T-helper 2 cell treated with Interferon-gamma antibody and Interleukin-4, amounts not matched to agents 5 μg/mL and 100 μg/mL, for 36 hours (primary cell): ENCODE measurements around the gene POR.

Source experiments
- DNase-seq: peaks from one replicate; pipeline ENCODE4 v3.0.0; 2021; ENCODE audit warnings: low spot score
- H3K27ac Mint-ChIP-seq: one replicate; pipeline ENCODE4 v1.8.0; 2021; ENCODE audit warnings: mild to moderate bottlenecking, mixed read lengths
- H3K27me3 Mint-ChIP-seq: one replicate; pipeline ENCODE4 v1.8.0; 2021; ENCODE audit warnings: low read depth, mixed read lengths
- H3K36me3 Mint-ChIP-seq: one replicate; pipeline ENCODE4 v1.8.0; 2021; ENCODE audit warnings: low read depth, mixed read lengths
- H3K4me1 Mint-ChIP-seq: one replicate; pipeline ENCODE4 v1.8.0; 2021; ENCODE audit warnings: low read depth, mixed read lengths
- H3K4me3 Mint-ChIP-seq: one replicate; pipeline ENCODE4 v1.8.0; 2022; ENCODE audit warnings: mild to moderate bottlenecking, moderate library complexity, mixed read lengths
- H3K9me3 Mint-ChIP-seq: one replicate; pipeline ENCODE4 v1.8.0; 2021; ENCODE audit warnings: mixed read lengths

The POR gene

DNA sequence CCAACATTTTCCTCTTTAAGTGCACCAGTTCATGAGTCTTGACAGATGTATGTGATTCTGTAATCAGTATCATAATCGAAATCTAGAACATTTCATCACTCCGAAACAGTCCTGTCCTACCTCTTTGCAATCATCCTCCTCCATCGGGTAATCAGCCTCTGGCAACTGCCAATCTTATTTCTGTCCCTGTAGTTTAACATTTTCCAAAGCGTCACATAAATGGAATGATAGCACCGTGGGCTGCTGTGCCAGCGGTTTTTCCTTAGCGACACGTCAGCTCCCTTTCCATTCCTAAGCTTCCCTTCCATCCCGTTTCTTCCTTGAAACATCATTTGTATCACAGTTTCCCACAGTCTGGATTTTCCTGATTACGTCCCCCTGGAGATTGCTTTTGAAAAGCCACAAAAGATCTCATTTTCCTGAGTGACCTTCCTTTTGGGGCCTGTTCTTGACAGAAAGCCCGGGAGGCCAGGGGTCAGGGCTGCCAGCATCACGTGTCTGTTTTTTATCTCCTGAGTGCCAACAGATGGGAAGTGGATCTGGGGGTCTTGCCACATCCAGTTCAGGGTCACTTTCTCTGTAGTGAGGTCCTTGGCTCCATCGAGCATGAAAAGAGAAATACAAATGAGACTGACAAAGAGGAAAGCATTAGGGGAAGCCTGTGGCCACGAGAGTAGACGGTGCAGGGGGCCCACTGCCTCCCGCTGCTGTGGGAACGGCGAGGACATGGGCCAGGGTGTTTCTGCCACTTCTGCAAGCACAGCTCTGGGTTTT lies 47.8 kb downstream of the POR start:
- no peak overlapping the region for H3K4me3 Mint-ChIP-seq
- no peaks in the 10 kb centered on the region for H3K36me3 Mint-ChIP-seq
- no peaks in the 10 kb centered on the region for H3K4me1 Mint-ChIP-seq
- DNase-seq = no peak
- H3K9me3 Mint-ChIP-seq = no peaks in the 10 kb centered on the region
- H3K27me3 Mint-ChIP-seq = no peaks in the 10 kb centered on the region
- peak overlapping the region; percentile 38 for H3K27ac Mint-ChIP-seq

DNA sequence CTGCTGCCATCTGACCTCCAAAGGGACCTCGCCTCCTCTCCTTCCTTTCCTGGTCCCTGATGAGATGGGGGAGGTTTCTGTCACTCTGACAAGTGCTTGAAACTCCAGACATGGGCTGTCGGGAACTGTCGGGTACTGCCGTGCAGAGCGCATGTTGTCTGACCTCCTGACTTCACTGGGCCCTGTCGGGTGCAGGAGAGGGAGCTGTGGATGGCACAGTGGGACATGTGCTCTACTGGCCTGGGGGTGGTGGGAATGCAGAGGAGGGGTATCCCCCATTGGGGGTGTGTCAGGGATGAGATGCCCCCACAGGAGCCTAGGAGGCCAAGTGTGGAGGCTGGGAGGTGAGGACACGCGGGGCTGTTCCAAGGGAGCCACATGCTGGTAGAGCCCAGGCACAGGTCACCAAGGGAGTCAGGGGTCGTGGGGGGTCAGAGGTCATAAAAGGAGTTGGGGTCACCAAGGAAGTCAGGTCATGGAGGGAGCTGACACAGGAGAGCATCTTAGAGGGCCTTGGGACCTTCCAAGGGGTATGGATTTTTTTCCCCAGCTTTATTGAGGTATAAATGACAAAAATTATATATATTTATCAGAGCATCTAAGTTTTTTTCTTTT lies 48.5 kb downstream of the POR start:
- no peak for DNase-seq

DNA sequence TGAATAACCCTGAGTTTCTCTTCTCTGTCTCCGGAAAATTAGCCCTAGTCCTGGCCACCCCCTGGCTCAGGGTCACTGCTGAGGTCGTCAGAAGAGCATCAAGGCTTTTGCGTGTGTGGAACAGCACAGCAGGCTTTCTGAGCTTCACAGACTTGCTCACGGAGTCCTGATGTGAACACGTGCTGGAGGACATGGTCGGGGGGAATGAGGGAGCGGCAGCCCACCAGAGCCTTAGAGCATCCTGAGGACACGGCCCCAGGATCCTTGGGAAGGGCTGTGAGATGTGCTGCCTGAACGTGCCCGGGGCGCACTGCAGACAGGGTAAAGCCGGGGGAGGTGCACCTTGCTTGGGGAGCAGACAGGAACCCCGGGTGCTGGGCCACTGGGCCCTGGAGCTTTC lies 50.7 kb downstream of the POR start:
- H3K4me3 Mint-ChIP-seq = no peak overlapping the region
- no peaks in the 10 kb centered on the region for H3K4me1 Mint-ChIP-seq
- no peaks in the 10 kb centered on the region for H3K9me3 Mint-ChIP-seq
- no peak overlapping the region for H3K27ac Mint-ChIP-seq
- H3K27me3 Mint-ChIP-seq = no peaks in the 10 kb centered on the region
- no peaks in the 10 kb centered on the region for H3K36me3 Mint-ChIP-seq
- DNase-seq = no peak

More for the DNA sequence above, 48.5 kb downstream of the POR start:
- Mint-ChIP-seq H3K9me3 (no peaks in the 10 kb centered on the region), H3K4me3 (no peak overlapping the region), H3K27ac (no peak overlapping the region), H3K4me1 (no peaks in the 10 kb centered on the region), H3K27me3 (no peaks in the 10 kb centered on the region), H3K36me3 (no peaks in the 10 kb centered on the region)

DNA sequence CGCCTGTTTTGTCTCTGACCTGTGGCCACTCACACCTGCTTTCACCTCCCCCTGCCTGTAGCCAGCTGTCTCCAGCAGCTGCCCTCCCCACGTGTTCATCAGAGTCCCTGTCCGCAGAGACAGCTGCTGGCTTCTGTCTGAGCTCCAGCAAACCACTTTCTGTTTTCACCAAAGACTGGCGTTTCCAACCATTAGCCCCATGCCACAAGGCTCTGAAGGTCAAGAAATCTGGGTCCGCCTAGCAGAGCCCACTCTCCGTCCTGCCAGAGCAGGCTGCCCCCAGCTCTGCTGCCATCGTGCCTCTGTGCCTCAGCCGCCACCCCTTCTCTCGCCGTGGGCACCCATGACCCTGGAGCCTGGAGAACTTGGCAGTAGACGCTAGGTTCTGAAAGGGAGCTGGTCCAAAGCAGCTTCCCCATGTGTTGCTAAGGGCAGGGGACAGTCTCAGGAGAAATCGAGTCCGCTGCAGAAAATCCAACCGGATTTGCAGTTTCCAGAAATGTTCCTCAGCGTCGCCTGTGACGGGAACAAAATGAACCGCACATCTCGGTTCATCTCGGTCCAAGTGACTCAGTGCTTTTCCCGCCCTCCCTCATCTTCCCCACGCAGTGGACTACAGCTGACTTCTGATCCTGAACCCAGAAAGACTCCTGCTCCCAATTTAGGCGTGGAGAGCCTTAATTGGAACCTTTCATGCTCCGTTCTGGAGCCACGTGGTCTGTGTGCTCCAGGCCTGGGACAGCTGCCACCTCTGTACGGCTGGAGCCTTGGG lies 51.4 kb downstream of the POR start:
- H3K27ac Mint-ChIP-seq = no peak overlapping the region
- H3K36me3 Mint-ChIP-seq = no peaks in the 10 kb centered on the region
- DNase-seq = no peak
- H3K4me1 Mint-ChIP-seq = no peaks in the 10 kb centered on the region
- no peak overlapping the region for H3K4me3 Mint-ChIP-seq
- no peaks in the 10 kb centered on the region for H3K9me3 Mint-ChIP-seq
- no peaks in the 10 kb centered on the region for H3K27me3 Mint-ChIP-seq

DNA sequence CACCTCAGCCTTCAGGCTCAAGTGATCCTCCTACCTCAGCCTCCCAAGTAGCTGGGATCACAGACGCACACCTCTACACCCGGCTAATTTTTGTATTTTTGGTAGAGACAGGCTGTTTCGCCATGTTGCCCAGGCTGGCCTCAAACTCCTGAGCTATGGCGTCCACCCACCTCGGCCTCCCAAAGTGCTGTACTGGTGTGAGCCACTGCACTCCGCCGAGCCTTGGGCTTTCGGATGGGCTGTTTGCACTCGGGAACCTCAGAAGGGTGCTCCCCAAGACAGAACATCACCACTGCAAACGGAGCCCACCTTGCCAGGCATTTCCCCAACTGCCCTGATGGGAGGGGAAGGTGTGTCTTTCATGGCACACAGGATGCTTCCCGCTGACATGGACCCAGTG lies 52.1 kb downstream of the POR start:
- Mint-ChIP-seq H3K36me3 (no peaks in the 10 kb centered on the region), H3K9me3 (no peaks in the 10 kb centered on the region), H3K4me1 (no peaks in the 10 kb centered on the region), H3K27ac (no peak overlapping the region), H3K27me3 (no peaks in the 10 kb centered on the region), H3K4me3 (no peak overlapping the region)
- DNase-seq = no peak

DNA sequence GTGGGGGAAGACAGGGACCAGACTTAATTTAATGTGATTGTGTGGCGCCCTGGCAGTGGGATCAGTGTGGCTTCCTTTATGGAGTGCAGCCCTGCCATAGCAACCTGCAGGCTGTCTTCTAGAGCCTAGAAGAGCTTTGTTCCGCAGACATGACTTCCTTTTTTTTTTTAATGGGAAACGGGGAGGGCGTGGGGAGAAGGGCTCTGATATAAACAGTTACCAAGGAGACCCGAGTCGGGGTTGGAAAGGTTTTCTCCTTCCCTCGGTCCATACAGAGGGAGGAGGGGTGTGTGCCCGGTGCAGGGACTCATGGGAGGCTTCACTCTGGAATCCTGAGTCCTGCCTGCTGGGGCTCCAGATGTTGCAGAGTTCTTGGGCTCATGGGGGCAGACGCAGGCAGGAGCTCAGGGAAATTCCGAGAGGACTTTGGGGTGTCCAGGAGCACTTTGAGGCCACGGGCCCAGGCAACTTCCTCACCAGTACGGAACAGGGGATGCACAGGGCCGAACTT lies 52.6 kb downstream of the POR start:
- no peaks in the 10 kb centered on the region for H3K9me3 Mint-ChIP-seq
- no peak for DNase-seq
- no peak overlapping the region for H3K4me3 Mint-ChIP-seq
- no peaks in the 10 kb centered on the region for H3K27me3 Mint-ChIP-seq
- no peak overlapping the region for H3K27ac Mint-ChIP-seq
- no peaks in the 10 kb centered on the region for H3K36me3 Mint-ChIP-seq
- no peaks in the 10 kb centered on the region for H3K4me1 Mint-ChIP-seq

DNA sequence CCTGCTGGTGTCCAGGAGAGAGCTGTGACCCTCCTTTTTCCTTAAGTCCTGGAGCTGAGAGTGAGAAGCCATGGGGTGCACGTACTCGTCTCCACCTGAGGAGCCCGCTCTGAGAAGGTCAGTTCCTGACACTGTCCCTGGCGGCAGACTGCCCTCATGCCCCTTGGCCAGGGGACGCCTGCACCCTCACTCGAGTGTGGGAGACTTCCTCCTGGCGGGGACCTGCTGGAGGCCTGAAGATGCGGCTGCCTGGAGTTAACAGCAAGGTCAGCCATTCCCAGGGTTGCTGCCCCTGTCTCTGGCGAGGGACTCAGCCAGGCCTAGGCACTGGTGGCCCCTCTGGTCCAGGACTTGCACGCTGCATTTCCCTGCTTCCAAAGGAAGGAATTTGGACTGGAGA lies 53.1 kb downstream of the POR start:
- H3K4me3 Mint-ChIP-seq = no peak overlapping the region

DNA sequence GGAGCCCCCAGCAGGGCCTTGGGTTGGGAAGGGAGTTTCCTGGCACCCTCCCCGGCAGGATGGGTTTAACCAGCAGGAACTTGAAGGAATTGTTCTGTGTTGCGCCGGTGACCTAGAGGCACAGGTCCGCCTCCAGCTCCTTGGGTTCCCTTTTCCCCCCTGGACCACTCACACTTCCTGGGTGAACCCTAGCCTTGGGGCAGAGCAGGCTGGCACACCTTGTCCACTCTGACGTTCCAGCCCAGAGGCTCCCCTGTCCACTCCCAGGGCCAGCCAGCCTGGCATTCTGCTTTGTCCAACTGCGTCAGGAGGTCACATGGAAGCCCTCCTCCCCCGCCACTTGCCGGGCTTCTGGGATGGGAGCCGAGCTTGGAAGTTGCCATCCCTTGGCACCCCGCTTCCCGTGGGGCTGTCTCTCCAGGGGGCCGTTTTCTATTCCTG lies 53.6 kb downstream of the POR start:
- no peaks in the 10 kb centered on the region for H3K36me3 Mint-ChIP-seq
- no peaks in the 10 kb centered on the region for H3K4me1 Mint-ChIP-seq
- no peaks in the 10 kb centered on the region for H3K27me3 Mint-ChIP-seq
- no peaks in the 10 kb centered on the region for H3K9me3 Mint-ChIP-seq
- H3K27ac Mint-ChIP-seq = no peak overlapping the region
- DNase-seq = no peak
- H3K4me3 Mint-ChIP-seq = no peak overlapping the region

More for the DNA sequence above, 53.1 kb downstream of the POR start:
- Mint-ChIP-seq H3K36me3 (no peaks in the 10 kb centered on the region), H3K27me3 (no peaks in the 10 kb centered on the region), H3K27ac (no peak overlapping the region), H3K4me1 (no peaks in the 10 kb centered on the region), H3K9me3 (no peaks in the 10 kb centered on the region)
- DNase-seq = no peak

DNA sequence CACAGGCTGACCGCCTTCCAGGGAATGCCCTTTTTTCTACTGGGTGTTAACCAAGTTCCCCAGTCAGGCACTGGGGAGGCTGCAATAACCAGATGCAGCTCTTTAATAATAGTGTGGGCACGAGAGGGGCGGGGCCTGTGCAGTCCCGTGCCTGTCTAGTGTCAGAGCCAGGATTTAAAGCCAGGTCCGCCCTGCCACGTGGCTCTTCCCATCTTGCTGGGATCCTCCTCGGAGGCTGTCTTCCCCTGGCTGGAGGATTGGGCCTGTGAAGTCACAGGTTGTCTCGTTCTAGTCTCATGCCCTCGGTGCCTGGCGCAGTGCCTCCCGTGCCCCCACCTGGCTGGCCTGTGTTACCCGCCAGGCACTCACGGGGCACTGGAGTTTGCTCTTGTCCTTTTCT lies 54.2 kb downstream of the POR start:
- Mint-ChIP-seq H3K9me3 (no peaks in the 10 kb centered on the region), H3K27me3 (no peaks in the 10 kb centered on the region), H3K4me1 (no peaks in the 10 kb centered on the region), H3K27ac (no peak overlapping the region), H3K4me3 (no peak overlapping the region), H3K36me3 (peaks cover 6% of the 10 kb centered on the region)
- no peak for DNase-seq

DNA sequence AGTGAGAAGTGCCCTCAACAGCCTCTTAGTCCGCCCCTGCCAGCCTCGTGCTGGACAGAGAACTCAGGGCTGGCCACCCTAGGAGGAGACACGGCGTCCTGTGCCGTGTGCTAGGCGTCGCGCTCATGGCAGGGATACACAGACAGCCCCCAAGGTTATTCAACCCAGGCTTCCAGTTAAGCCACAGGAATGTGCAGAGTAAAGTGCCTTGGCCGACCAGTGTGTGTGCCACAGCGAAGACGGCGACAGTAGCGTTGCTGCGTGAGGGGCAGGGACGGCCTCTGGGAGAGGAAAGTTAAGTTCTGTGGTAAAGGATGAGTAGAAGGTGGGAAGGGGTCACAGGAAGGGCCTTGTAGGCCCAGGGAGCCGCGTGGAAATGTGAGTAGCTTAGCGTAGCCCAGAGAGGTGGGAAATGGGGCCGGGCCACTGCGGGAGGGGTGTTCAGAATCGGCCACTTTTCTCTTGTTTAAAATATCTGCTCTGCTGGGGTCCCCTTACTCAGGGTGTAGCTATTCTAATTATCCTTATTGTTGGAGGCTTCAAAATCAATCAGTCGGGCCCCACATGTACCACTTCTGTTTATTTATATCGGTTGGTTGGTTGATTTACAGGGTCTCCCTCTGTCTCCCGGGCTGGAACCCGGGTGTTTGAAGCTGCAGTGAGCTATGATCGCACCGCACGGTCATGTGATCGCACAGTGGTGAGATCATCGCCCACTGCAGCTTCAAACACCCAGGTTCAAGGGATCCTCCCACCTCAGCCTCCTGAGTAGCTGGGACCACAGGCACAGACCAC lies 54.9 kb downstream of the POR start:
- Mint-ChIP-seq H3K27me3 (no peaks in the 10 kb centered on the region), H3K4me3 (no peak overlapping the region), H3K36me3 (peaks cover 9% of the 10 kb centered on the region), H3K27ac (no peak overlapping the region), H3K4me1 (no peaks in the 10 kb centered on the region), H3K9me3 (no peaks in the 10 kb centered on the region)
- no peak for DNase-seq

DNA sequence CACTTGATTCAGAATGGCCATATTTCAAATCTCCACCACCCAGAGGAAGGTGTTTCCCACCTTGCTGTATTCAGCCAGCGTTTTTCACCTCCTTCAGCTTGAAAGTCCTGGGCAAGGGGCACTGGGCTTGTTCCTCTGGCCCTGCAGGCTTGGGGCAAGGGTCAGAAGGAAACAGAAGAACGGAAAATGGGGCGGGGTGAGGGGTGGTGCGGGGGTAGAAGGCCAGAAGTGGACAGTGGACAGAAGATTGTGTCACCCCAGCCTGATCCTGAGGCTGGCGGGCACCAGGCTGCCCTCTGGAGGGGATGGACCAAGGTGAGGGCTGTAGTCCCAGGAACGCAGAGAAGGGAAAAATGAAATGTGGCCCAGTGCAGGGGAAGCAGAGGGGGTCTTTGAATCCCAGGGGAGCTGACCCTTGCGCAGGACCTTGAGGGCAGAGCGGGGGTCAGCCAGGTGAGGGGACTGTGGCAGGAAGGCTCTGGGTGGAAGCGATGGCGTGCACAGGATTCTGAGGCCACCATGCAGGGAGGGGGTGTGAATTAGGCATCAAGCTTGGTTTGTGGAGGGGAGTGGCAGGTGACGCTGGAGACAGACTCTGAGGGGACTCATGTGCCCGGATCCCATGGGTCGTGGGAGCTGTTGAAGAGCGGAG lies 56.5 kb downstream of the POR start:
- Mint-ChIP-seq H3K9me3 (no peaks in the 10 kb centered on the region), H3K4me3 (no peak overlapping the region), H3K4me1 (no peaks in the 10 kb centered on the region), H3K27ac (no peak overlapping the region), H3K27me3 (no peaks in the 10 kb centered on the region), H3K36me3 (peaks cover 9% of the 10 kb centered on the region)
- DNase-seq = no peak

DNA sequence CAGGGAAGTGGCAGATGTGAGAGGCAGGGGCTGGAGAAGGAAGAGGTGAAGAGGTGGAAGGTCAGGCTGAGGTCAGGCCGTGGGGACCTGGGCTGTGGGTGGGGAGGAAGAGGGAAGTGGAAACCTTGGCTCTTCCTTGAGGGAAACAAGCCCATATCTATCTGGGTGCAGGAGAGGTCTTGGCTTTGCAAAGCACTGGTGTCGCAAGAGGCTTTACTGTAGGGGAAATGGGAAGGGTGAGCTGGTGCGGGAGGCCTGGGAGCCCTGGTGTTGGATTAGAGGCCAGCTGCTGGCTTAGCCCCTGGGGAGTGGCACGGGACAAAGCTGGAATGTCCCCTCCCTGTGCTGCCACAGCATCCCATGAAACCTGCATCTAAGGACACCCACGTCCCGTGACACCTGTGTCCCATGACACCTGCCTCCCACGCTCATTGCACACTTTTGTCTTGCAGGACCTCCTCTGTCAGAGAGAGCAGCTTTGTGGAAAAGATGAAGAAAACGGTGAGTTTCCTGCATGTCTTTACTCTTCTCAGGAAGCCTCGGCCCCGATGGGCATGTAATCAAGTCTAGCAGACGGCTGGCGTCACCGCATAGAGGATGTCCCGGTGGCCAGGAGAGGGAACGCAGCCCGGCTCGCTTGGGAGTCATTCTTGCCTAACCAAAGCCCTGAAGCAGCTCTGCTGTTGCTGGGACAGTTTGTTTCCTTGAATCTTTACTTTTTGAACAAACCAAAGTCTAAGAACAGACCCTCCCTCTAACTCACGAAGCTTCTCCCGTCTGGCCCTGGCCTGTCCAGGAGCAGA lies 57.2 kb downstream of the POR start:
- no peaks in the 10 kb centered on the region for H3K9me3 Mint-ChIP-seq
- peaks cover 9% of the 10 kb centered on the region for H3K36me3 Mint-ChIP-seq
- H3K4me1 Mint-ChIP-seq = no peaks in the 10 kb centered on the region
- no peaks in the 10 kb centered on the region for H3K27me3 Mint-ChIP-seq
- H3K27ac Mint-ChIP-seq = no peak overlapping the region
- no peak overlapping the region for H3K4me3 Mint-ChIP-seq
- DNase-seq = no peak

DNA sequence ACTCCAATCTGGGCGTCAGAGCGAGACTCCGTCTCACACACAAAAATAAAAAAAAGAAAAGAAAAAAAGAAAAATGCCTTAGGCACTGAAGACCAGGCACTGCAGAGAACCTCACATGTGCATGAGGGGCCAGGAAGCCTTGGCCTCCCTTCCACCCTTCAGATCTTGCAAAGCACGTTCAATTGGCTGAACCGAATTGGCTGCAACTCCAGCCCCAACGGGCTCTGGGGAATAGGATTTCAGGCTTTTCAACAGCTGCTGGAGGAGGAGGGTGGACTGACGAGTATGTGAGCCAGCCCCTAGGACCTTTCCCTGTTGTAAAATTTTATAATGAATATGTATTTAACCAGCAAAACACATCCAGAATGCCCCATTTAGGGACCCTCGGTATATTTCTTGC lies 62.8 kb downstream of the POR start:
- Mint-ChIP-seq H3K4me3 (no peak overlapping the region), H3K9me3 (no peaks in the 10 kb centered on the region), H3K27me3 (no peaks in the 10 kb centered on the region), H3K36me3 (peaks cover 15% of the 10 kb centered on the region), H3K27ac (no peak overlapping the region), H3K4me1 (no peaks in the 10 kb centered on the region)
- no peak for DNase-seq
